NCI-H2171 treated with DMSO at 0.1 percent for 48 hours (cell line): Measurements from ENCODE around the gene SKAP1.
A peak's percentile ranks its signal among the peaks of the same experiment; 100 is the strongest.
"Not testable (repeated sequence)": the region's sequence is repeated elsewhere in the genome, so short reads cannot be mapped to it uniquely, and the experiment has no call there.

Source experiments
- DNase-seq: peaks from one replicate; lab custom pipeline; 2025; lab: John Stamatoyannopoulos, UW

The SKAP1 gene

GRCh38 chr17:48429638-48430586 lies at the start of gene SKAP1:
Gene SKAP1, minus strand, starts transcription at chr17:48430214.
- no peak for DNase-seq

- no peak for DNase-seq
These were observed 49.0 kb upstream of the SKAP1 start for GRCh38 chr17:48479014-48479402.

- DNase-seq = no peak
These were observed 48.4 kb upstream of the SKAP1 start for GRCh38 chr17:48478224-48479013.

GRCh38 chr17:48477221-48477620 lies 47.2 kb upstream of the SKAP1 start:
- DNase-seq = no peak

- DNase-seq = no peak
These were observed 42.6 kb upstream of the SKAP1 start for GRCh38 chr17:48472411-48473281.

- DNase-seq = no peak
These were observed 41.9 kb upstream of the SKAP1 start for GRCh38 chr17:48471817-48472410.

- no peak for DNase-seq
These were observed 40.5 kb upstream of the SKAP1 start for GRCh38 chr17:48470388-48471034.

GRCh38 chr17:48469227-48469626 lies 39.2 kb upstream of the SKAP1 start:
- no peak for DNase-seq

- no peak for DNase-seq
These were observed 38.3 kb upstream of the SKAP1 start for GRCh38 chr17:48468299-48468698.

GRCh38 chr17:48465884-48466283 lies 35.9 kb upstream of the SKAP1 start:
- DNase-seq = no peak

- DNase-seq = no peak
These were observed 33.5 kb upstream of the SKAP1 start for GRCh38 chr17:48463526-48463925.

- no peak for DNase-seq
These were observed 32.9 kb upstream of the SKAP1 start for GRCh38 chr17:48462946-48463345.

GRCh38 chr17:48460052-48460451 lies 30.0 kb upstream of the SKAP1 start:
- DNase-seq = no peak

GRCh38 chr17:48459070-48459844 lies 29.2 kb upstream of the SKAP1 start:
- DNase-seq = no peak

GRCh38 chr17:48457080-48457836 lies 27.2 kb upstream of the SKAP1 start:
- peak; percentile 28 for DNase-seq

- DNase-seq = no peak
These were observed 26.6 kb upstream of the SKAP1 start for GRCh38 chr17:48456589-48456988.

- DNase-seq = no peak
These were observed 25.8 kb upstream of the SKAP1 start for GRCh38 chr17:48455791-48456190.

GRCh38 chr17:48453447-48453846 lies 23.4 kb upstream of the SKAP1 start:
- DNase-seq = no peak

GRCh38 chr17:48451489-48451888 lies 21.5 kb upstream of the SKAP1 start:
- DNase-seq = no peak

- DNase-seq = not testable (repeated sequence)
These were observed 19.3 kb upstream of the SKAP1 start for GRCh38 chr17:48449335-48449734.
